ENCODE measurements around the gene KLHL3. TPM values are rescaled to one million over a fixed set of nuclear protein-coding genes. Genes with fewer than 3 reads are reported as not detected.

Gene KLHL3
- total and polyA plus RNA-seq, 2 donors (not counting 3 experiments of a cell fraction or from before 2014, with no cell fraction given): 8.8 to 13.6 TPM

- Histone ChIP-seq H3K27ac (ENCODE audit: insufficient read depth, low read depth, low read length) (no peak overlapping the region), H3K4me1 (ENCODE audit: control insufficient read depth, extremely low read depth, insufficient read depth, low read length) (peaks cover 16% of the 10 kb centered on the region), H3K4me2 (ENCODE audit: insufficient read depth, low read length) (no peak overlapping the region), H3K9ac (replicated peaks; ENCODE audit: extremely low read depth, insufficient read depth, low read length) (no peak overlapping the region), H3K36me3 (ENCODE audit: control insufficient read depth in 2 of 2, extremely low read depth in 1 of 2, insufficient read depth in 2 of 2, low read length in 2 of 2) (no peaks in the 10 kb centered on the region), H3K9me3 (replicated peaks; ENCODE audit: control insufficient read depth, insufficient read depth, low read length) (no peaks in the 10 kb centered on the region), H3K79me2 (ENCODE audit: control insufficient read depth, insufficient read depth, low read length) (no peaks in the 10 kb centered on the region), H2AFZ (ENCODE audit: low read depth, low read length) (no peak overlapping the region), H4K20me1 (replicated peaks; ENCODE audit: control insufficient read depth, extremely low read depth, insufficient read depth, low read length) (no peaks in the 10 kb centered on the region), H3K4me3 (replicated peaks in 1 of 3; ENCODE audit: insufficient read depth in 1 of 3, low read depth in 1 of 3, low read length in 3 of 3) (no peak overlapping the region), H3K9me1 (replicated peaks; ENCODE audit: control insufficient read depth, extremely low read depth, insufficient read depth, low read length) (no peaks in the 10 kb centered on the region), H3K27me3 (ENCODE audit: control insufficient read depth in 2 of 2, insufficient read depth in 2 of 2, low read length in 2 of 2) (peaks cover 11 to 15% of the 10 kb centered on the region in 2 experiments)
- dilution Hi-C loops (cut with MboI; ENCODE audit: extremely low pct_ligation_motif_present, low sequenced_read_pairs): no loop called here
- peak; percentile 79 for FAIRE-seq
- ChIA-PET POLR2A (no interaction called here), CTCF (interaction anchor here (0.6 to 1.0 kb wide), 2 partner anchors 25 to 260 kb away, joined by 3 to 4 read pairs; no protein-coding TSS in a partner anchor)
- no peak for TF ChIP-seq POLR2AphosphoS5 (IDR thresholded peaks at IDR 0.05; ENCODE audit: insufficient read depth, low read depth, low read length)
- peak; percentile 35 to 43 for TF ChIP-seq CTCF (IDR thresholded peaks at IDR 0.05; ENCODE audit: extremely low read depth in 1 of 2, insufficient read depth in 1 of 2, low read depth in 1 of 2, low read length in 2 of 2)
- intact Hi-C loops (cut with micrococcal nuclease): no loop called here
- peak; percentile 24 for DNase-seq (ENCODE audit: low read depth, low spot score)
- BruUV-seq (replicated peaks): no TSS peak
Observed at GRCh38 chr5:137580030-137580429, 155.9 kb downstream of the KLHL3 start.

GRCh38 chr5:137575847-137576246 lies 160.0 kb downstream of the KLHL3 start:
- dilution Hi-C loops (cut with MboI; ENCODE audit: extremely low pct_ligation_motif_present, low sequenced_read_pairs): no loop called here
- H3K4me1 ChIP-seq (ENCODE audit: control insufficient read depth, extremely low read depth, insufficient read depth, low read length): peaks cover 16% of the 10 kb centered on the region
- H3K9me3 ChIP-seq (replicated peaks; ENCODE audit: control insufficient read depth, insufficient read depth, low read length): no peaks in the 10 kb centered on the region
- no peak overlapping the region for H3K4me3 ChIP-seq (replicated peaks in 1 of 3; ENCODE audit: insufficient read depth in 1 of 3, low read depth in 1 of 3, low read length in 3 of 3)
- H2AFZ ChIP-seq (ENCODE audit: low read depth, low read length): no peak overlapping the region
- ChIA-PET CTCF (interaction anchor here (1.9 kb wide), 1 partner anchor 15 kb away, joined by 4 read pairs; no protein-coding TSS in a partner anchor), POLR2A (no interaction called here)
- H3K36me3 ChIP-seq (ENCODE audit: control insufficient read depth in 2 of 2, extremely low read depth in 1 of 2, insufficient read depth in 2 of 2, low read length in 2 of 2): no peaks in the 10 kb centered on the region
- H4K20me1 ChIP-seq (replicated peaks; ENCODE audit: control insufficient read depth, extremely low read depth, insufficient read depth, low read length): no peaks in the 10 kb centered on the region
- no peak overlapping the region for H3K9ac ChIP-seq (replicated peaks; ENCODE audit: extremely low read depth, insufficient read depth, low read length)
- no TSS peak for BruUV-seq (replicated peaks)
- DNase-seq (ENCODE audit: low read depth, low spot score) (peak; percentile 57), FAIRE-seq (peak; percentile 90)
- H3K9me1 ChIP-seq (replicated peaks; ENCODE audit: control insufficient read depth, extremely low read depth, insufficient read depth, low read length): no peaks in the 10 kb centered on the region
- peaks cover 0 to 7% of the 10 kb centered on the region in 2 experiments for H3K27me3 ChIP-seq (ENCODE audit: control insufficient read depth in 2 of 2, insufficient read depth in 2 of 2, low read length in 2 of 2)
- no peaks in the 10 kb centered on the region for H3K79me2 ChIP-seq (ENCODE audit: control insufficient read depth, insufficient read depth, low read length)
- peak overlapping the region; percentile 21 for H3K4me2 ChIP-seq (ENCODE audit: insufficient read depth, low read length)
- TF ChIP-seq MYC (IDR thresholded peaks at IDR 0.05; ENCODE audit: low read depth, low read length) (no peak), FOS (IDR thresholded peaks at IDR 0.05; ENCODE audit: borderline replicate concordance, insufficient read depth, low read length) (peak; percentile 59), POLR2AphosphoS5 (IDR thresholded peaks at IDR 0.05; ENCODE audit: insufficient read depth, low read depth, low read length) (peak; percentile 87)
- intact Hi-C loops (cut with micrococcal nuclease): loop anchor here (1.0 kb wide), 1 partner anchor 13 kb away; no protein-coding TSS in a partner anchor
- no peak overlapping the region for H3K27ac ChIP-seq (ENCODE audit: insufficient read depth, low read depth, low read length)

Measured in endothelial cell of umbilical vein (primary cell).